HG02759 (cell line): Measurements from ENCODE around the gene MS4A6A.
"Not testable (repeated sequence)": the region's sequence is repeated elsewhere in the genome, so short reads cannot be mapped to it uniquely, and the experiment has no call there.

Experiments
- ATAC-seq: cut with Tn5 transposase; IDR thresholded peaks from one replicate; pipeline ENCODE4 v1.9.1; 2021; ENCODE audit warnings: mild to moderate bottlenecking, moderate library complexity; ENCODE audit not compliant: unreplicated experiment

MS4A6A gene

GRCh38 chr11:60182541-60183330 is at the start of gene MS4A6A:
Gene MS4A6A, minus strand, starts transcription at chr11:60183083. Its CDS starts 1,356 bp downstream, at chr11:60181727.
- ATAC-seq, result no peak

DNA sequence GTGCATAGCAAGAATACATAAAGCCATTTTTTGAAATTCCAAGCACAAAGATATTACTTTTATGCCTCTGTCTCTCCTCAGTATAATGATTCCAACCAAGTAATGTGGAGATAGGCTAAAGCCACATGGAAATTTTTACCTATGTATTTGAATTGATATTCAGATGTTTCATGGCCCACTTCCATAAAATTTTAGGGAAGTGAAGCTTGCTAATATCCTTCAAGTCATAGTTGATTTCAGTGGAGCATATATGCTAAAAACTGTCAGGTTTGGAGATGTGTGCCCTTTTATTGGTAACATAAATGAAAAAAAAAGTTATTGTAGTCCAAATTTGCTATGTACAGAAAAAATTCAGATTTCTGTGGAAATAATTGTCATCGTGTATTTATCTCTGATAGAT is 47.8 kb upstream of the MS4A6A start:
- ATAC-seq, result no peak

DNA sequence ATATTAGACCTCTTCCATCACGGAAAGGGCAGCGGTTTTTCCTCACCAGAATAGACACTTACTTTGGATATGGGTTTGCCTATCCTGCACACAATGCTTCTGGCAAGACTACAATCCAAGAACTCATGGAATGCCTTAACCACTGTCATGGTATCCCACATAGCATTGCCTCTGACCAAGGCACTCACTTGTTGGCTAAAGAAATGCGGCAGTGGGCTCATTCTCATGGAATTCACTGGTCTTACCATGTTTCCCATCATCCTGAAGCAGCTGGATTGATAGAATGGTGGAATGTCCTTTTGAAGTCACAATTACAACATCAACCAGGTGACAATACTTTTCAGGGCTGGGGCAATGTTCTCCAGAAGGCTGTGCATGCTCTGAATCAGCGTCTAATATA is 39.3 kb upstream of the MS4A6A start:
- no peak for ATAC-seq

- ATAC-seq, result no peak
Observed at GRCh38 chr11:60221692-60222091, 38.8 kb upstream of the MS4A6A start.

- ATAC-seq, result no peak
Observed at GRCh38 chr11:60221181-60221580, 38.3 kb upstream of the MS4A6A start.

DNA sequence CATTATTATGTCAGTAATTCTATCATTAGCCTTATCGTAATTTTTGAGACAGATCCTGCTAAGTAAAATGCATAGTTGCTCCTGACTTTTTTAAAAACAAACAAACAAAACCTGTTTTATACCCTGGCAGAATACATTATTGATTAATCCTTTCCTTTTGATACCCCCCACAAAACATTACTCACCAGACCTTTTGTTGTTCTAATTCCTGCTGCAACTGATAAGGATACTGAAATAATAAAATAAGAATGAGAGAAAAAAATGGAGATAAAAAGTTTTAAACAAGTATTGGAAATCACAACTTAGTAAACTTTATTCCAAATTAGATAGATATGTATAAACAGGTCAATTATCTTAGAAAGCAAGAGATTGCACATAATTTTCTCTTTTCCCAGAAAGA is 31.5 kb upstream of the MS4A6A start:
- no peak for ATAC-seq

DNA sequence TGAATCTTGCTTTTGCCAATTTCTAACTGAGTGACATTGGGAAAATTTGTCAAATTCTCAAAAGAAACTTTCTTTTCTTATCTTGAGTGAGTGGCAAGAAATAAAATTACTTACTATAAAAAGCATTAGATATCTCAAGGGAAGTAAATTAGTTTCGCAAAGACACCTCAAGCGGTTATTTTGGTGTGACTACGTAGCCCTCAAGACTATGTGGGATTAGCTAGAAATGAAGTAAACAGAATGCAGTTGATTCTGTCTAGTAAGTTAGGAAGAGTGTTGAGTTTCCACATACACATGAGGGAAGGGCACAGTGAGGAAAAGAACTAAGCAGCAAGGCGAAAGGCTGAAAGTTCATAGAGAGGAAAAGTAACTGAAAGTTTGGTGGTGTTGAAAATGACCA is 28.3 kb upstream of the MS4A6A start:
- no peak for ATAC-seq

- ATAC-seq, result no peak
Observed at GRCh38 chr11:60209977-60210376, 27.1 kb upstream of the MS4A6A start.

DNA sequence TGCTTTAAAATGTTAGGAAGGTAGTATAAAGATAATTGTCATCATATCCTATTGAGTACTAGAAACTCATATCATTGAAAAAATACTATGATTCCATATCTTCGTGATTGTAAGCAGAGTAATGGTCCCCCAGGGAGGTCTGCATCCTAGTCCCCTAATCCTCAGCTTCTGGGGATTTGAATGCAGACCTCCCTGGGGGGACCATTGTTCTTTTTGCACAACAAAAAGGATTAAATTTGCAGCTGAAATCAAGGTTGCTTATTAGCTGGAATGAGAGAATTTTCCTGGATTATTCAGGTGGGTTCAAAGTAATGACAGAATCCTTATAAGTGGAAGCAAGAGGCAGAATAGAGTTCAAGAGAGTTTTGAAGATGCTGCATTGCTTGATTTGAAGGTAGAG is 26.1 kb upstream of the MS4A6A start:
- no peak for ATAC-seq

GRCh38 chr11:60208146-60208895 is 25.4 kb upstream of the MS4A6A start:
- no peak for ATAC-seq

- peak; percentile 64 for ATAC-seq
Observed at GRCh38 chr11:60206616-60207015, 23.7 kb upstream of the MS4A6A start.

DNA sequence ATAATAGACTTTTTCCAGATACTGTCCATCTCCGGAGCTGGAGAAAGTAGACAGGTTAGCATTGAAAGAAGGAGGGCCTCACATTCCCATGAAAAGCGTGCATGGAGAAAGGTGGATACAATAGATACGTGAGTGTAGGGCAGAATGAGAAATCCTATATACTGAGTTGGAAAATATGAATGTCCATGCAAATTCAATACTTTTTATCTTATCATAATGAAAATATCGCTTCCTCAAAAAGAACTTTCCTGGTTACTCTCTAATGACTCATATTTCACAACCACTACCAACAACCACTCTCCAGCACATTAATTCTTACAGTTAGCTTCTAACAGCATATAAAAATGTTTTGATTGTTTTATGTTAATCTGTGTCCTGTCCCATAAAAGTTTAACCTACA is 22.0 kb upstream of the MS4A6A start:
- peak; percentile 43 for ATAC-seq

DNA sequence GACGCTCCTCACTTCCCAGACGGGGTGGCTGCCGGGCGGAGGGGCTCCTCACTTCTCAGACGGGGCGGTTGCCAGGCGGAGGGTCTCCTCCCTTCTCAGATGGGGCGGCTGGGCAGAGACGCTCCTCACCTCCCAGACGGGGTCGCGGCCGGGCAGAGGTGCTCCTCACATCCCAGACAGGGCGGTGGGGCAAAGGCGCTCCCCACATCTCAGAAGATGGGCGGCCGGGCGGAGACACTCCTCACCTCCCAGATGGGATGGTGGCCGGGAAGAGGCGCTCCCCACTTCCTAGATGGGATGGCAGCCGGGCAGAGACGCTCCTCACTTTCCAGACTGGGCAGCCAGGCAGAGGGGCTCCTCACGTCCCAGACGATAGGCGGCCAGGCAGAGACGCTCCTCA is 18.5 kb upstream of the MS4A6A start:
- not testable (repeated sequence) for ATAC-seq

DNA sequence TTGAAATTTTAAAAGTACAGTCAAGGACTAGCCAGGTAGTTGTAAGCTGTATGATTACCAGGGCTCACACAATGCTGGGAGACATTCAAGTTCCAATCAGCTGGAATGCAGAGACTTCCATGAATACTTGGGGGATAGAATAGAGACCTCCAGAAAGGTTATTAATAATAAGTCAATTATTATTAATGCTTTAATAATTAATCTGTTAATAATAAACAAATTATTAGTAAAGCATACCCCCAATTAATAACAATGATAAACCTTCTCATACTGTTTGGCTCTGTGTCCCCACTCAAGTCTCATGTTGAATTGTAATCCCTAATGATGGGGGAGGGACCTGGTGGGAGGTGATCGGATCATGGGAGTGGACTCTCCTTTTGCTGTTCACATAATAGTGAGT is 14.6 kb upstream of the MS4A6A start:
- no peak for ATAC-seq

GRCh38 chr11:60195923-60196368 is 13.1 kb upstream of the MS4A6A start:
- ATAC-seq, result no peak

- no peak for ATAC-seq
Observed at GRCh38 chr11:60194511-60194910, 11.6 kb upstream of the MS4A6A start.

DNA sequence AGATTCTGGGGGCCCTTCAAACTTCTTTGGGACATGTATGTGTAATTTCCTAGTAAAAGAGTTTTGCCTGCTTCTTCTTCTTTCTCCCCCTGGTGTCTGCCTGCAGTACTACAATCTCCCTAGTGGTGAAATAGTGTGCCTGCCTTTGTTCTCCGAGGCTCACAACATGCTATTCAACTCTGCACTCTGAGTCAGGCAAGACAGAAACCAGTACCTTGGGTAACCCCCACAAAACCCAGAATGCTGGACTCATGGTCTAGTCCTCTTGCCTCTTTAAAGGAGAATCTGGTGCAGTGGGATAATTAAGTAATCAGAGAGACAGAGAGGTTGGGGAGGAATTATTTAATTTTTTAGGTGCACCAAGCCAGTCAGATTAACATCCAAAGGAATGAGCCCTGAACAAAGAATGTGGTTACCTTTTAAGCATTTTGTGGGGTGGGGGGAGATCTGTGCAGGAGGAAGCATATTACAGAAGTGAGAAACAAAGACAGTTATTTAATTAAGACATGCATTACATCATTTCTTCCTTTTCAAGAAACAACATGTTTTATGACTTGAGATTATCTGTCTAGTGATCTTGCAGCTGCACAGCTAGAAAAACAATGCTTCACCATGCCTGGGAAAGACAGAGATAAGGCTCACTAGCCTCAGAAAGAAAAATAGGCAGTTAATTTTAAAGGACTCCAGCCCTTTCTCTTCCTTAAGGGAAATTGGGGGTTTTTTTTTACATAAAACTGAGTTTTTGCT is 11.0 kb upstream of the MS4A6A start:
- ATAC-seq, result peak; percentile 87

DNA sequence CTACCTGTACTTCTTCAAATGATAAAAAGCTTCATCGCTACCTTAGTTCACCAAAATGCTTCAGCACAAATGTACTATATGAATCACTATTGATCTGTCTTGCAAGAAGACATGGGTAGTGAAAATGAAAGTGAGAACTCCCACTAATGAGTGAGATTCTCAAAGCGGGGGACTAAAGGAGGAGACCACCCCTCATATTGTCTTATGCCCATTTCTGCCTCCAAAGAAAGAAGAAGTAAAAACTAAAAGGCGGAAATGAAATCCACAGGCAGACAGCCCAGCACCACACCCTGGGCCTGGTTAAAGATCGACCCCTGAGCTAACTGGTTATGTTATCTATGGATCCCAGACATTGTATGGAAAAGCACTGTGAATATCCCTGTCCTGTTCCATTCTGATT is 9.7 kb upstream of the MS4A6A start:
- not testable (repeated sequence) for ATAC-seq

DNA sequence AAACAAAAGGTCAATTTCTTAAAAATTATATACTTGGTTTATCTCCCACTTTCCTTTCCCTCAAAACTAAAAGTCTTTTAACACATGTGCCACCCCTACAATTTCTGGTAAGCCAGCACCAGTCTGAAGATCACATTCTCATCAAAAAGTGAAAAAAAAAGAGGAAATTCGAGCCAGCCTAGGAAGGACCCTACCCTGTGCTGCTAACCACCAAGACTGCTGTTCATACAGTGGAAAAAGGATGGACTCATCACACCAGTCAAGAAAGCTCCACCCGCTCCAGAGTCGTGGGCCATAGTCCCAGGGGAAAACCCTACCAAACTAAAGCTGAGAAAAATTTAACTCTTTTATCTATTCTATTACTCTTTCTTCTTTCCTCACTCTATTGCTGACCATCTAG is 5.6 kb upstream of the MS4A6A start:
- ATAC-seq, result not testable (repeated sequence)

DNA sequence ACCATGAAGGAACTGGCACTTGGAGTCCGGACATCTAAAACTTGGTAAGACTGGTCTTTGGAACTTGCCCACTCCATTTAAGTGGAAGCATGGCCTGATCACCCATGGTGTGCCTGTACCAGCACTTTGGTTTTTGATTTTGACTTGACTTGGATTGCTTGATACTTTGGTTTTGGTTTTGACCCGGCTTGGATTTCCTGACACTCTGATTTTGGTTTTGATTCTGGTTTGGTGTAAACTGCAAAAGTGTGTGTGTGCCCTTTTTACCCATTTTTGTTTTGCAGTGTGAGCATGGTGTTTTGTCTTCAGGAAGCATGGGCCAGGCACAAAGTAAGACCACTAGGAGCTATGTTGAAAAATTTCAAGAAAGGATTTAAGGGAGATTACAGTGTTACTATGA is 3.2 kb upstream of the MS4A6A start:
- not testable (repeated sequence) for ATAC-seq

DNA sequence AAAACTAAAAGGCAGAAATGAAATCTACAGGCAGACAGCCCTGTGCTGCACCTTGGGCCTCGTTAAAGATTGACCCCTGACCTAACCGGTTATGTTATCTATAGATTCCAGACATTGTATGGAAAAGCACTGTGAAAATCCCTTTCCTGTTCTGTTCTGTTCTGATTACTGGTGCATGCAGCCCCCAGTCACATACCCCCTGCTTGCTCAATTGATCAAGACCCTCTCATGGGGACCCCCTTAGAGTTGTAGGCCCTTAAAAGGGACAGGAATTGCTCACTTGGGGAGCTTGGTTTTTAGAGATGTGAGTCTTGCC is 2.6 kb upstream of the MS4A6A start:
- not testable (repeated sequence) for ATAC-seq
